DMS 273 treated with DMSO at 0.1 percent for 48 hours (cell line): ENCODE results near the gene EN2.

Experiments
- DNase-seq: peaks from one replicate; lab custom pipeline; 2025; lab: John Stamatoyannopoulos, UW

The EN2 gene

GRCh38 chr7:155450970-155451801 is 6.7 kb upstream of the EN2 start:
- no peak for DNase-seq

GRCh38 chr7:155451840-155452239 is 6.1 kb upstream of the EN2 start:
- DNase-seq = no peak

GRCh38 chr7:155452505-155453295 is 5.2 kb upstream of the EN2 start:
- DNase-seq = no peak

DNA sequence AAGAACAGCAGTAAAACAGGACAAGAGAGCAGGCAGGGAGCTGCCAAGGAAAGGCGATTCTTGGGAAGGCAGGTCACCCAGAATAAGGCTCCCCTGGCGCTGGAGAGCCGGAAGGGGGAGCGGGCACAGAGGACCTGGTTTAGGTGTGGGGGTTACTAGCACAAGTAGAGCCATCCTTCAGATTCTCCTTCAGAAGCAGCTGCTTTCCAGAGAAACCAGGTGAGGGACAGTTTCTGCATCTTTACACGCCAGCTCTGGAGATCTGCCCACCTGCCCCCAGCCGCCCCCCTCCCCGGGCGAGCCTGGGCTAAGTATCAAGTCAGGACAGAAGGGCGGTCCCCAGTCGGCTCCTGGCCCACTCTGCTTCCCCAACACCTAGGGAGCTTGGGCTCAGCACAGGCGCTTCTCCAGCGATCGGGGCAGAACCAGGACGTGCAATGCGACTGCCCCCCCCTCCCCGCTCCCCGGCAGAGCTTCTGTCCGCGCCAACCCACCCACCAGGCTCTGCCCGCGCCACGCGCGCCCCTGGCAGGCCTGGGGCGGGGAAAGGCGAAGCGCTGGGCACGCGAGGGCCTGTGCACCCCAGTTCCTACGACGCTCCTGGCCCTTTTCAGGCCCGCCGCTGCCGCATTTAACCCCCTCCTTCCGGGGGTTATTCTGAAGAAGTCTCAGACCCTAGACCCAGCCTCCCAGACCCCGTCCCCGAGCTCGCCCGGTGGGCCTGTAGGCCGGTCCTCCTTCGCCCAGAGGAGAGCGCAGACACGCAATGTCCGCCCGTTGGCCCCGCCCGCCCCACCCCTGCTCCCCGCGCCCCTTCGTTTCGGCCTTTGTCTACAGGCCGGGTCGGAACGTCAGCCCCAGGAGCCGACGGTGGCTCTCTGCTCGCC is 4.4 kb upstream of the EN2 start:
- no peak for DNase-seq

DNA sequence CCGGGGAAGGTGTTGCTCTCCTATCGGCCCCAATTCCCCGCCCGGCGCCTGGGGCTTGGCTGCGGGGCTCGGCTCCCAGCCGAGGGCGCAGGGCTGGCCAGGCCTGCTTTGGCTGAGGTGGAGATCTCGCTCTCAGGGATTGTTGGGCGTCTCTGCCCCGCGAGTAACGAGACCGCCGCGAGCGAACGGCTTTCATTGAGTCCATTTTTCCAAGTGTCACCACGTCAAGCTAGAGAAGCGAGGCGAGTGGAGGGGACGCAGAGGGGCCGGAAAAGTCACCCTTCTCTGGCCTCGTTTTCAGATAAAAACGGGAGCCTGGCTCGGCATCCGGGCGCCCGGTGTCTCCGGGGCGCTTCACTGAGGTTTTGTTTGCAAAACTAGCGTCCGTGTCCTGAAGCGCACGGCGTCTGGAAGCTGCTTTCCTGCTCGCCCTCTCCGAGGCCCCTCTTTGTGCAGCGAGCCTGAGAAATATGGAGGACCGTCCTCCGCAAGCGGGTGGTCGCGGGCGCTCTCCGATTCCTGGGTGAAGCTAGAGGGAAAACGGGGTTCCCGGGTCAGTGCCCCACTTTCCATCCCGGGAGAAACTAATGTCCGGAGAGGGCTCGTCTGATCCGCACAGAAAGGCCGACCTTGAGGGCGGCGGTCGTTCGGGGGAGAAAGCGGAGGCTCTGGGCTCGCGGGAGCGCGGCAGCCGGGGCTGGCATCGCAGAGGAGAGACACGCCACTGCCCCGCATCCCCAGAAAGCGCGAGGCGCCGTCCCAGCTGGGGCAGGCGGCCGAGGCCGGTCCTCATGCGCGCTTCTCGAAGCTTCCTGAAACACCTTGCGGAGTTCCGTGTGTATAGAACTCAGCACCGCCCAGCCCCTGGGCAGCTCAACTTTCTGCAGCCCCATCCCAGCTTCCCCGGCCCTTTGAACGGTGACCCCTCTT is 3.5 kb upstream of the EN2 start:
- DNase-seq = no peak

DNA sequence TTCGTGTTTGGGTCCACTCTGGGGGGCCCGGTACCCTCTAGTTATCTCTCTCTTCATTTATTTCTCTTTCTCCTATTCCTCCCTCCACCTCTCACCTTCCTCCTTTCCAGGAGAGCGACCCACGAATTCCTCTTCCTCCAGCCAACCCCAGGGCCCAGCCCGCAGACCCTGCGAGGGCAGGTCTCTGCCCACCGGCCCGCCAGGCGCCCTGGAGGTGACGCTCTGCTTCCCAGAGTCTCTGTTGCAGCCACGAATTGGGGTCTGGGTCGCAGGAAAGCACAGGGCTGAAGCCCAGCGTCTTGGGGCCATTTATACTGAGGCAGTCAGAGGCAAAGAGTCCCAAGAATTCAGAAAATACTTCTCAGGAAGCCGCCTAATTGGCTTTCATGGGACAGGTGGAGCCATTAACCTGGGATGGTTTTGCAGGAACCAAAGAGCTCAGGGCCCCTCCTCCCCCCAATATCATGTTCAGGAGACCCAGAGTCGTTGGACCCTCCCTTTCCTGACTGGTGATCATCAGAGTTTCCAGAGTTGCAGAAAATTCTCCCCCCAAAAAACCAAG is 2.7 kb upstream of the EN2 start:
- no peak for DNase-seq

DNA sequence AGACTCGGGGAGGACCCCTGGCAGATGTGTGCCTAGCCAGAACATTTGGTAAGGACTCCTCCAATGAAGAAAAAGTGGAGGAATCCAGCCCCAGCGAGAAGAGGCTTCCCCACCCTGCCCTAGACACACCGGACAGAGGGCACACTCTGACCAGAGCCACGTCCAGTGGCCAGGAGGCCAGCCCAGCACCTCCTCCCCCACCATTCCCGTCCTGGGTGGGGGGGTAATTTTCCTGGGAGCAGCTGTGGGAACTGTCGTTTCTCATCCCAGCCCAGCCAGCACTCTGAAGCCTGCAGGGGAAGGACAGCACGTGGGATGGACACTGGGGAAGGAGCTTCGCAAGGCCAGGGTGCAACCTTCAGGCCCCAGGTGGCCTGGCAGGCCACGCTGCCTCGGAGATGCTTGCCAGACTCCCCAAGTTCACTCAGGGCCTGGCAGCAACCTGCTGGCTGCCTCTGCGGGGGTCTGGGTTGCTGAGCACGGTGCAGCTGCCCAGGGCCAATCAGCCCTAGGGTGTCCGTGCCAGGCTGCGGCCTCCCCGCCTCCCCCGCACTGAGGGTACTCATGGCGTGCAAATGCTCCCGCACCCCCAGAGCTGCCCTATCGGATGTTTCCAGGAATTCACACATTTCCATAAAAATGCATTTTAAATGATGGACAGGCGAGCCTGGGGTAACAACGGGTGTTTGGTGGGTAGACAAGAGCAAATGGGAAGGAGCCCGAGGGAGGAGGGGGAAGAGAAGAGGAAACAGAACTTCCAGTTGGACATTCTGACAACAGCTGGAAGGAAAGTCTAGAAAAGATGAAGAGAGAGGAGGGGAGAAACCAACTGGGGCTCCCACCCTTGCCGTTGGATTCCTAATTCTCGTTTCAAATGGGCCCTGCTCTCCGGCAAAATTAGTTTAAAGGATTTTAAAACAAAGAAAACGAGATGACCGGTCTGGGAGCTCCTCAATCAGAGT is 1.9 kb upstream of the EN2 start:
- DNase-seq = no peak

GRCh38 chr7:155456738-155457543 is 988 bp upstream of the EN2 start:
- peak; percentile 42 for DNase-seq

GRCh38 chr7:155457544-155458110 is 302 bp upstream of the EN2 start:
- no peak for DNase-seq

DNA sequence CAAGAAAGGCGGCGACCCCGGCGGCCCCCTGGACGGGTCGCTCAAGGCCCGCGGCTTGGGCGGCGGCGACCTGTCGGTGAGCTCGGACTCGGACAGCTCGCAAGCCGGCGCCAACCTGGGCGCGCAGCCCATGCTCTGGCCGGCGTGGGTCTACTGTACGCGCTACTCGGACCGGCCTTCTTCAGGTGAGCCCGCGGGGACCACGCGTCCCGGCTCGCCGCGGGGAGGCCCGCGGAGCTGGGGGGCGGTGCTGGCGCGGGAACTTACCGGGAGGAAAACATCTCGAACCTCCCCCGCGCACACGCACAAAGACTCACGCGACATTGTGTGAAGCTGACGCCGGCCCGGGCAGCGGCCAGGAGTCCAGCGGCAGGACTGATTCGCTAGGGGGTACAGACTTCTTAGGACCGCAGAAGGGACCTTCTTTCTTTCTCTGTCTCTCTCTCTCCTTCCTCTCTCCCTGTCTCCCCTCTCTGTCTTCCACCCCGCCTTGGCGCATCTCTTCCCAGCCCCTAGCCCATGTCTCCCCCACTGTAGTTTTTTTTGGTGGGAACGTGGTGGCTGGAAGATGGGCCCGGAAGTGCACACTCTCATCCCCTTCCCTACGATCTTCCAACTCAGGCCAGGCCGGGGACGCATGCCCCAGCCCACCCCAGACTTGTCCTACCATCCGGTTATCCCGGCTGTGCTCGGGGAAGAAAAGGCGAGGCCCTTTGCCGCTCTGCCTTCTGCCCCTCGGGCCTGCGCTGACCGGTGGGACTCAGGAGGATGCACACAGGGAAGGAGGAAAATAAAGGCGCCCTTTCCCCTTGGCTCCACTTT is 1.2 kb downstream of the EN2 start:
- DNase-seq = no peak

- DNase-seq = no peak
Observed at GRCh38 chr7:155459700-155460461, 2.0 kb downstream of the EN2 start.

- DNase-seq = no peak
Observed at GRCh38 chr7:155460926-155461613, 3.1 kb downstream of the EN2 start.

DNA sequence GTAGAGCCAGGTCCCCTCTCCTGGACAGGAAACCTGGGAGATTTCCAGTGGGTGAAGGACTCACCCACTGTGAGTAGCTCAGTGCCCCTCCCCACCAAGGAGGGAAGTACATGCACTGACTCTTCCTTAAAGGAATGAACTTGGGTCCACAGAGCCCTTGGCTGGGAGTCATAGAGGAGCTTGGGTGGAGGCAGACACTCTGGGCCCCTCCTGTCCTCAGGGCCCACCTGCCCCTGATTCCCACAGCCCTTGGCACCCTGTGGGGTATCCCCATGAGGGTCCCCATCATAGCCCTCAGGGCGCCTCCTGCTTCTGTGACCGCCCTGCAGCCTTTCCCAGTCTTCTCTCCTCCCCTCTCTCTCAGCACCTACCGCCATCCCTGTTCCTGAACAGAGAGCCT is 3.7 kb downstream of the EN2 start:
- DNase-seq = no peak

- no peak for DNase-seq
Observed at GRCh38 chr7:155462163-155462735, 4.3 kb downstream of the EN2 start.

- DNase-seq = no peak
Observed at GRCh38 chr7:155463114-155463811, 5.3 kb downstream of the EN2 start.
